ENCODE results near the gene WNT3A.

Gene WNT3A

GRCh38 chr1:228036701-228037231, 30.0 kb downstream of the WNT3A start:
- no peak overlapping the region for H3K9ac ChIP-seq
- no peaks in the 10 kb centered on the region for H3K79me2 ChIP-seq
- no peak overlapping the region for H3K4me2 ChIP-seq (ENCODE audit: low read length)
- no peaks in the 10 kb centered on the region for H3K36me3 ChIP-seq (ENCODE audit: control insufficient read depth, insufficient read depth, low read length)
- H2AFZ ChIP-seq: no peak overlapping the region
- no peak overlapping the region for H3K27ac ChIP-seq
- no peak for TF ChIP-seq CTCF (IDR thresholded peaks at IDR 0.05)
- no peaks in the 10 kb centered on the region for H3K9me3 ChIP-seq (ENCODE audit: control insufficient read depth, low read length)
- H3K4me1 ChIP-seq: no peaks in the 10 kb centered on the region
- H3K4me3 ChIP-seq (ENCODE audit: low read depth, low read length): no peak overlapping the region
- no peaks in the 10 kb centered on the region for H3K27me3 ChIP-seq (ENCODE audit: control insufficient read depth, insufficient read depth, low read length)

- Histone ChIP-seq H3K9ac (no peak overlapping the region), H3K4me1 (no peaks in the 10 kb centered on the region), H3K27ac (no peak overlapping the region), H2AFZ (no peak overlapping the region), H3K79me2 (no peaks in the 10 kb centered on the region), H3K4me3 (ENCODE audit: low read depth, low read length) (no peak overlapping the region), H3K9me3 (ENCODE audit: control insufficient read depth, low read length) (no peaks in the 10 kb centered on the region), H3K27me3 (ENCODE audit: control insufficient read depth, insufficient read depth, low read length) (no peaks in the 10 kb centered on the region), H3K36me3 (ENCODE audit: control insufficient read depth, insufficient read depth, low read length) (no peaks in the 10 kb centered on the region), H3K4me2 (ENCODE audit: low read length) (no peak overlapping the region)
- no peak for TF ChIP-seq CTCF (IDR thresholded peaks at IDR 0.05)
These were observed 30.9 kb downstream of the WNT3A start for GRCh38 chr1:228037401-228038386.

- Histone ChIP-seq H3K36me3 (ENCODE audit: control insufficient read depth, insufficient read depth, low read length) (no peaks in the 10 kb centered on the region), H3K4me3 (ENCODE audit: low read depth, low read length) (no peak overlapping the region), H2AFZ (no peak overlapping the region), H3K27me3 (ENCODE audit: control insufficient read depth, insufficient read depth, low read length) (no peaks in the 10 kb centered on the region), H3K79me2 (no peaks in the 10 kb centered on the region), H3K27ac (no peak overlapping the region), H3K9ac (no peak overlapping the region), H3K4me2 (ENCODE audit: low read length) (no peak overlapping the region), H3K4me1 (no peaks in the 10 kb centered on the region), H3K9me3 (ENCODE audit: control insufficient read depth, low read length) (no peaks in the 10 kb centered on the region)
- TF ChIP-seq CTCF (IDR thresholded peaks at IDR 0.05): no peak
These were observed 31.7 kb downstream of the WNT3A start for GRCh38 chr1:228038387-228039005.

GRCh38 chr1:228039006-228039903, 32.5 kb downstream of the WNT3A start:
- Histone ChIP-seq H3K36me3 (ENCODE audit: control insufficient read depth, insufficient read depth, low read length) (no peaks in the 10 kb centered on the region), H3K27me3 (ENCODE audit: control insufficient read depth, insufficient read depth, low read length) (no peaks in the 10 kb centered on the region), H3K4me1 (no peaks in the 10 kb centered on the region), H3K27ac (no peak overlapping the region), H3K79me2 (no peaks in the 10 kb centered on the region), H2AFZ (no peak overlapping the region), H3K9ac (no peak overlapping the region), H3K4me2 (ENCODE audit: low read length) (no peak overlapping the region), H3K4me3 (ENCODE audit: low read depth, low read length) (no peak overlapping the region), H3K9me3 (ENCODE audit: control insufficient read depth, low read length) (no peaks in the 10 kb centered on the region)
- no peak for TF ChIP-seq CTCF (IDR thresholded peaks at IDR 0.05)

Measured in parathyroid adenoma (tissue), 2 donors.